Lung microvascular endothelial cell (primary cell): ENCODE data around the gene DHX32. TPM values are rescaled to one million over a fixed set of nuclear protein-coding genes. Genes with fewer than 3 reads are reported as not detected.

Source experiments
- DNase-seq, 2 donors: peaks; one replicate each; pipeline versions ENCODE4 v3.0.0 to v3.0.0-alpha.2; 2010; ENCODE audit warnings: low read depth in 2 of 2
- total RNA-seq: library from RNA; depleted of rRNA; stranded (reverse); fragments of >200 nt; gene quantifications from 2 replicates; pipeline ENCODE4 v1.2.1, GENCODE V29; 2014

The DHX32 gene
- total RNA-seq, 1 donor from 2014 or later: 43.8 TPM

DNA sequence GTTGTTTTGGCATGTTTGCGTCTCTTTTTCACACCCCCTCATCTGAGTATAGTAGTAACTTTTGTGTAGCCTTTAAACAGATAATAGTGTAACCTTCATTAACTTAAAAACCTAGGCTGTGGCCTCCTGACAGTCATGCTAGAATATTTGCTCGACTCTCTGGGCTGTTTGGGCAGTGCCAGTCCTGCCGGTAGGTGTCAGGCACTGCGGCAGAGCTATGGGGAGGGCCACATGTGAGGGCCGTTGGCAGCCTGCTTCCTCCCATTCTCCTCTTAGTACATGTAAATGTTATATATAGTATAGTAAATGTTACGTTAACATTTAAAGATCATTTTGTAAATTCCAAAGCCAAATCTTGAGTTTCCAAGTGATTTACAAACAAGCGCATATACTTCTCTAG, 31.6 kb downstream of the DHX32 start:
- no peak for DNase-seq

DNA sequence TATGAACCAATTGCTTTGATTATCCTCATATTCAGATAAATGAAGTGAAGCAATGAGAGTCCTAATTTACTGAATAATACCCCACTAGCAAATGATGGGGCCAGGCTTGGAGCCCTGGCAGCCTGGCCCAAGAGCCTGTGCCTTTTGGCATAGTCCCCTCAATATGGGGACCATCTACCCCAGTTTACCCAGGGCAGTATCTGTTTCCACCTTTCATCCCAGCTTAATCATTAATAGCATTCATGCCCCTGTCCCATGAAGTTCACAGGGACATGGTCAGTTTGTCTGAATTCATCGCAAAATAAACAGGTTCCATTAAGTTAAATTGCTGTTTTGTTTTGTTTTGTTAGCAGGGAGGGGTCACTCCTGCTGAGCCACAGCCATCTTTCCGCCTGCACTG, 32.2 kb downstream of the DHX32 start:
- no peak for DNase-seq

DNA sequence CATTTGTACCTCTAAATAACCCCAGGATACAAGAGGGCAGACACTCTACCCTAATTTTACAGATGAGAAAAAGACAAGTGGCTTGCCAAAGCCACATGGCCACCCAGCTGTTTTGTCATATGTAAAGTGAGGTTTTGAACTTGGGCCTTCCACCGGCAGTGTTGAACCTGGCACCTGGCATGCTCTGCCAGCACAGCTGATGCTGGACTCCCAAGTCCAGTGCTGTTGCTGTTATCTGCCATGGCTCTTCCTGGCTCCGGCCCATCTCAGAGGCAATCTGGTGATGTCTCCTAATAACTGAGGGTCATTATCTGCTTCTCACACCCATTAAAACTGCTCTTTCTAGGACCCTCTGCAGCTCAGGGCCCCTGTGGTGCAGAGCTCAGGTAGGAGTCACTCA, 32.7 kb downstream of the DHX32 start:
- DNase-seq: no peak

- DNase-seq: no peak
Measured at GRCh38 chr10:125846894-125847293, 34.2 kb downstream of the DHX32 start.

- DNase-seq: no peak
Measured at GRCh38 chr10:125845617-125846016, 35.5 kb downstream of the DHX32 start.

DNA sequence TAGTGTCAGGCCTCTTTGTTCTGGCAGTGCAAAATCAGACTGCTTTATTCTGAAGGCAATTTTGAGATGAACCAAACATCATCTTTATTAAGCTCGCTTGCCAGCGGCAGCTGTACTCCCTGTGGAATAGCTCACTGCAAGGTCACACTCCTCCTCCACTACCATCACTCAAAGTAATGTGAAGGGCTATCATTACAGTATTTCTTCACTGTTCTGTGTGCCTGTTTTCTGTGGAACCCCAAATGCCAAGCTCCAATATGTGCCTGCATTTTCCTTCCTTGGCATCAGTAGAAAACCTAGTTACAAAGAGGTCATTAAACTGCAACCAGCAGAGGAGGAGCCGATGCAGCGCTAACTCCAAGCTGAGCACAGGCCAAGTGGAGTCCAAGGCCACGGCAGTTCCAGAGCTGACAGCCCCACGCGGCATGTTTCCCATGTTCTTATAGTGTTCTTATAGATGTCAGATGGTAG, 36.3 kb downstream of the DHX32 start:
- DNase-seq: no peak

DNA sequence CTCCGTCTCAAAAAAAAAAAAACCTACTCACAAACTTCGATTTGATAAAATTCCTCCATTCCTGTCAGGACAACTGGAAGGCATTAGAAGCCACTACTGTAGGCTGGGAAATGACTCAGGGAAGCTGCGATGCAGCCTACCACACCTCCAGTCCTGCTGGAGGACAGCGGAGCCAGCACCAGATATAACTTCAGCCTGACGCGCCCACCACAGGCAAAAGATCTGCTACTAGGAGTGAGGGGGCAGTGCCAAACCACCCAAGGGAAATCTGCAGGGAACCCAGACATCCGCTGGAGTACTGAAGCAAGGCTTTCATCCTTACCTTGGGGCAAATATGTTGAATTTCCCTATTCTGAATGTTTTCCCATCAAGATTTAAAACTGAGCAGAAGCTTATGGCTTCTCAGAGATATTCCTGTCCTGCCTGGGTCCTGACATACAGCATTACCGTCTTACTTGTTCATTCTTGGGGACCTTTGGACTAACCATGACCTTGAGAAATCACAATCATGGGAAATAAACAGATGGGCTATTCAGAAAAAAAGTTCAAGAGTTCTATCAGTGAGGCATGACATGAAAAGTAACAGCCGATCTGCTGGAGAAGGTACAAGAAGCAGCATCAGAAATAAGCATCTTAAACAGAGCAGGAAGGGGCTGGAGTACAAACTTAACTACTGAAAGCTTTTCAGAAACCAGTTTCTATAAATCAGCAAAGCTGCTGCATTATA, 37.3 kb downstream of the DHX32 start:
- DNase-seq: no peak

GRCh38 chr10:125840955-125841354, 40.1 kb downstream of the DHX32 start:
- DNase-seq: peak; percentile 8 to 63

GRCh38 chr10:125840406-125840805, 40.7 kb downstream of the DHX32 start:
- no peak for DNase-seq

- no peak for DNase-seq
Measured at GRCh38 chr10:125838802-125839575, 42.1 kb downstream of the DHX32 start.

DNA sequence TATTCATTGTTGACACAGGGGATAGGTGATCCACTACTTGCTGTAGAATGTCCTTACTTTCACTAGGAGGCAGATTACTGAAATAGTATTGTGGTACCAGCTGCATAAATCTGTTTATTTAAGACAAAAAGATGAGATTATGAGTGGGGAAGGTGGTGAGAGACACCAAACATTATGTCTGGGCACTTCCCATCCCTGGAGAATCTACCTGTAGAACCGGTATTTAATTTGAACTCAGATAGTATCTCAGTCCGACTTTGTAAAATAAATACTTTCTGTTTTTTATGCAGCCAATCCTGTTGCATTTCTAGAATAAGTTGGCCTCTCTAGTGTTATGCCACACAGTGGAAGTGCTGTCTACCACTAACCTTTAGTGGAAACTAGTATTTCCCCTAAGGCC, 44.3 kb downstream of the DHX32 start:
- DNase-seq: no peak

DNA sequence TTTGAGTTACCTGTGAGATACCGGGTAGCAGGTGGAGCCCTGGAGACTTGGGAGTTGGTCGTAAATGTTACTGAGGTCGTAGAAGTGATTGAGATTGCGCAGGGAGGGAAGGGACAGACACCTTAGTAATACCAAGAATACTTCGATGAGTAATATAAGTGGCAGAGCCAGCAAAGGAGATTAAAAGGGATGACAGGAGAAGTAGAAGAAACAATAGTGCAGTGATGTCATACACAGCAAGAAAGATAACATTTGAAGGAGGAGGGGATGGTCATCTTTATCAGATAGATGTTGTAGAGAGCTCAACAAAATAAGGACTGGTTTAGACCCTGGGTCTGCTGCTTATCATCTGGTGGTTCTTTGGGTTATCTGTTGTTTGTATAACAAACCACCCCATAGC, 52.8 kb downstream of the DHX32 start:
- no peak for DNase-seq

DNA sequence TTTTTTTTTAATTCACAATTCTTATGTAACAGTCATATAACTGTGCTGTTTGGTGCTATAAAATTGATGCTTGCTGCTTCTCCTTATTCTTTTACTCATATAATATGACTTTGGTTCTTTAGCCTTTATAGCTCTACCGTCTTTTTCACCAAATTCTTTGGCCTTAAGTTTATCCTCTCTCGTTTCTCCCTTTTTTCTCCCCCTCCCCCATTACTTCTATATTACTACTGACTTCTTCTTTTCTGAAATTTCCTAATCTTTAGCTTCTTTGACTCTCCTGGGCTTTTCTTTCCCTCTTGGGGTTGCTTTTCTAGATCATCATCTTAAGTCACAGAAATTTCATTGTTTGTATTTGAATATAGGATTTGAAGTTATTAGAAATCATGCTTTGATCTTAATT, 54.0 kb downstream of the DHX32 start:
- no peak for DNase-seq

- DNase-seq: peak in 1 of 2 donors; percentile 19
Measured at GRCh38 chr10:125824736-125825135, 56.4 kb downstream of the DHX32 start.

GRCh38 chr10:125823663-125824251, 57.3 kb downstream of the DHX32 start:
- peak in 1 of 2 donors; percentile 25 for DNase-seq

GRCh38 chr10:125822878-125823662, 58.0 kb downstream of the DHX32 start, which contains the start of the genes BCCIP and UROS:
BCCIP (plus strand) TSS chr10:125823546; CDS start chr10:125823558, 12 bp downstream.
UROS (minus strand) TSS chr10:125823258; CDS start chr10:125816499, 6,759 bp downstream.
- DNase-seq: peak; percentile 92 to 95

DNA sequence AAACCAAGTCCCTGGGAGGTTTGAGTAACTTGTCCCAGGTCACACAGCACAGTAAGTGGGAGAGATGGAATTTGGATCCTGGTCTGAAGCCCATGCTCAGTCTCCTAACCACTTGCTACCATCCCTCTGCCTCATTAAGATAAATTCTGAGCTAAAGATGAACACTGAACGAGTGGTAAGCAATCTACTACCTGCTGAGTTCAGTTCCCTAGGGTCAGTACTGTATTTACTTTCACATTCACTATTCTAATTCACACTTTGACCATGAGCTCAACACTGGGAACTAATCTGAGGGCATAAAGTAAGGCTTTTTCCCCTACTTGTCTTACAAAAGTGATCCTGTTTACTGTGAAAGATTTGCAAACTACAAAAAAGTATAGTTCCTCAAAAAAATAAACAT, 60.4 kb downstream of the DHX32 start:
- DNase-seq: no peak

GRCh38 chr10:125817337-125817946, 63.6 kb downstream of the DHX32 start:
- no peak for DNase-seq

DNA sequence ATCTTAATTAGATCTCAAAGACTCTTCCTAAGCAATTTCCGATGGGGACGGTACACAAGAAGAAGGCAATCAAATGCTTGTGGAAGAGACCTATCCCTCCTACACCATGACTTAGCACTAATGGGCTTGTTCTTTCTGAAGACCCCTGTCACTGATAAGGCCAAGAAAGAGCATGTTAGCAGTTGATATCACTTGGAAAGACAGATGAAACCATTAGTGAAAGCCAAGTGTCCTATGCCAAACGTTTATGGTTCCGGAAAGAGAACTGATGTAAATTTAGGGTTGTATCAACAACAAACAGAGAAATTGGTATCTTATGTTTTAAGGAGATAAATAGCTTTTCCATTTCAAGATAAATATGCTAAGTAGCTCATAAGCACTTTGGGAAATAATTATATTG, 64.5 kb downstream of the DHX32 start:
- DNase-seq: no peak

DNA sequence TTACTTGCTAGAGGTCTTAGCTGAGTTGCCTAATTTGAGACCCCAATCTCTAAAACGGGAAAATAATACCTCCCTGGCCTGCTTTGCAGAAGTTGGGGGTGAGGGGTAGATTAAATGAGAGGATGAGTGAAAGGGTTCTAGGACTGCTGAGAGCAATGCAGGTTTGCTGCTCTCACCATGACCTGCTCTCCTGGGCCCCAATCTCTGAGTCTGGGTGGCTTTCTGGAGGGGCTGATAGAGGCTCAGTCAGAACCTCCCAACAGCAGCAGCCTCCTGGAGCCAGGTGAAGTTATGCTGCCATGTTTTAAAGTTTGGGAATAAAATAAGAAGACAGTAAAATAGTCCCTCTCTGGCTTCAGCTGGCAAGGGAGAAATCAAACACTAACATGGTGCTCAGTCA, 65.3 kb downstream of the DHX32 start:
- no peak for DNase-seq

DNA sequence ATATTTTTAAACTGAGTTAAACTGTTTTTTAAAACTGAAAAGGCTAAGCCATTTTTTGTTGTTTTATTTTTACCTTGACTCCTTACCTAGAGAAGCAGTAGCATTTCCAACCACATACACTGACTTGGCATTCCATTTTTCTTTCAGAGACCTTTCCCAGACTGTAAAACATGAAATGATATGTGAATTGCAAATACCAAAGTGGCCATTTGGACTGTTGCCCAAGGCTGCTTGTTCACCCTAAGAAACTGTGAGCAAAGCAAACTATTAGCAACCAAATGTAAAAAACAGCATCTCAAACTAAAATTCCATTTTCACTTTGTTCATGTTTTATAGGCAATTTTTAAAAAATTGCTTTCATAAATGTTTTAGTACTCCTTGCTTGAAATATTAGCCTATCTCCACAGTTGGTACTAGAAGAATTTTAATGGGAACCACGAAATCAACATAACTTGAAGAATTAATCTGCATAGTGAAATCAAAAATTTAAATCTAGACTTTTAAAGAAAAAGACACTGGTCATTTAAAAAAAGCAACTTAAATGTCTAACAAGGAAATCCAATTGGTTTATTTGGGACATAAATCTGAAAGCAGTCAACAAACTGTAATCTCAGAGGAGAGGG, 68.9 kb downstream of the DHX32 start:
- no peak for DNase-seq
